ENCODE data around the gene LRRC75A.
"Not testable (repeated sequence)": the region's sequence is repeated elsewhere in the genome, so short reads cannot be mapped to it uniquely, and the experiment has no call there.

LRRC75A gene

DNA sequence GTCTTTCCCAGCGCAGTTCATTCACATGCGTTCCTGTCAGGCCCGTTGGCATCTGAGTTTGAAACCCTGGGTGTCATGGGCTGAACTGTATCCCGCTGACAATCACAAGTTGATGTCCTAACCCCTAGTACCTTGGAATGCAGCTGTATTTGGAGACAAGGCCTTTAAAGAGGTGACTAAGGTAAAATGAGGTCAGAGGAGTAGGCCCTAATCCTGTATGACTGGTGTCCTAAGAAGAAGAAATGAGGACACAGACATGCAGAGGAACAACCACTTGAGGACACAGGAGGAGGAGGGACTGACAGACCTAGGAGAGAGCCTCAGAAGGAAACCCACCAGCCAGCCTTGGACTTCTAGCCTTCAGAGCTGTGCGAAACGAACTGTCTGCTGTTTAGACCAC lies 43.5 kb downstream of the LRRC75A start:
- DNase-seq, result no peak

DNA sequence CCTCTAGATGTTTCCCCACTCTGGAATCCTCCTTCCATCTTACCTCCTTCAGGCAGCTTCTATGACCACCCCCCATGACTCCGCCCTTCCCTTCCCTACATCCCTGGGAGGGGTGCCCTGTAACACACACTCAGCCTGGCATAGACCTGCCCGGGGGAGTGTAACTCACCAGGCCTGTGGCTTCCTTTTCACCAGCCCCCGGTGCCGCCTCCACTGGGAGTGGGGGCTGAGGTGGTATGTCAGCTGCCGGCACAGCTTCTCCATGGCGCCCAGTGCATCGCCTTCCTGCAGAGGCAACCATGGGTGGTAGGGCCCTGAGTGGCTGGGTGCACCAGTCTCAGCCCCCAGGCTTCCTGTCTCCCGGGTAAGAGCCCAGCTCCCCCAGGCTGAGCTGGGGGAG lies 44.3 kb downstream of the LRRC75A start:
- no peak for DNase-seq

DNA sequence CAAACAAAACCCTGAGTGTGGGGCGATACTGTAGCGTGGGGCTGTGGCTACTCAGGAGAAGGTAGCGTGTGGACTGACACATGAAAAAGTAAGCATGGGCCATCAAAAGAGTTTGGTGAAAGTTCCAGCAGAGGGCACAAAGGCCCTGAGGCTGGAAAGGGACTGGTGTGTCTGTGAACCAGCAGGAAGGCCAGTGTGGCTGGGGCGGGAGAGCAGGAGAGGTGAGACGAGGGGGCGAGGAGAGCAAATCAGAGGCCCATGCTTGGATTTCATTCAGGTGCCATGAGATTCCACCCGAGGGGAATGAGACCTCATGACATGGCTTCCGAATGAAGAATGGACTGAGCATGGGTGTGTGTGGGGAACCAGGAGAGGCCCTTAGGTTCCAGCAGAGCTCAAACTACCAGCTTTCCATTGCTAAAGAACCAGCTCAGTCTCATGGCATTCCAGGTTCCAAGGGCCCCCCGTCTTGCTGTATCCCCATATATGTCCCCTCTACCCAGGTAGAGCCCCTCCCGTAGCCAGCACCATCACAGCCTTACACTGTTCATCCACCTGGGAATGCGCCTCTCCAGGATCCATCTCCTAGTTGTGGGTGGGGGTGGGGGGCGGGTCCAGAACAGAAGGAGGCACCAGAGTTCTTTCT lies 45.5 kb downstream of the LRRC75A start:
- DNase-seq, result peak; percentile 38

DNA sequence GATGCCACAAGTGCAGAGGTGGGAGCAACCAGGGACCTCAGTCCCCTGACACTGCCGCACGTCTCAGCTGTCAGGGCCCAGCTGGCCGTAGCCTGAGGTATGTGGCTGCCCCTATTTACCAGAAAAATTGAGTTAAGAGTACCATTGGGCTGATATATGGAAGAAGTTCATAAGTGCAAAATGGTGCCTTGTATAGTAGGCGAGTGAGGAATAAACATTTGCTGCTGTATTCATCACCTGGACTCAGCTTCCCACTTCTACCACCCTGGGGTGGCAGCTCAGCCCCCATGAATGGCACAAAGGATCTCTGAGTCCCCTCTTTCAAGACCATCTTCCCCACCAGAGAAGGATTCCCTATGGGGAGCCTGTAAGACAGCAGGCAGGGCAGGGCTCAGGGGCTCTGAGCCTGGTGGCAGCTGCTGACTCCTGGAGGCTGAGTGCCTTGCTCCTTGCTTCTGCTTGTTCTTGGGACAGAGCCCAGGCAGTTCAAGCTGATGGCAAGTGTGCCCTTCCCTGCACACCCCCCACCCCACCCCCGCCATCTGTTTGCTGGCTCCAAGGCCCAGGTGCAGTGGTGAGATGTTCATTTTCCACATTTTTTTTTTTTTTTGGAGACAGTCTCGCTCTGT lies 47.6 kb downstream of the LRRC75A start:
- DNase-seq, result peak; percentile 33

DNA sequence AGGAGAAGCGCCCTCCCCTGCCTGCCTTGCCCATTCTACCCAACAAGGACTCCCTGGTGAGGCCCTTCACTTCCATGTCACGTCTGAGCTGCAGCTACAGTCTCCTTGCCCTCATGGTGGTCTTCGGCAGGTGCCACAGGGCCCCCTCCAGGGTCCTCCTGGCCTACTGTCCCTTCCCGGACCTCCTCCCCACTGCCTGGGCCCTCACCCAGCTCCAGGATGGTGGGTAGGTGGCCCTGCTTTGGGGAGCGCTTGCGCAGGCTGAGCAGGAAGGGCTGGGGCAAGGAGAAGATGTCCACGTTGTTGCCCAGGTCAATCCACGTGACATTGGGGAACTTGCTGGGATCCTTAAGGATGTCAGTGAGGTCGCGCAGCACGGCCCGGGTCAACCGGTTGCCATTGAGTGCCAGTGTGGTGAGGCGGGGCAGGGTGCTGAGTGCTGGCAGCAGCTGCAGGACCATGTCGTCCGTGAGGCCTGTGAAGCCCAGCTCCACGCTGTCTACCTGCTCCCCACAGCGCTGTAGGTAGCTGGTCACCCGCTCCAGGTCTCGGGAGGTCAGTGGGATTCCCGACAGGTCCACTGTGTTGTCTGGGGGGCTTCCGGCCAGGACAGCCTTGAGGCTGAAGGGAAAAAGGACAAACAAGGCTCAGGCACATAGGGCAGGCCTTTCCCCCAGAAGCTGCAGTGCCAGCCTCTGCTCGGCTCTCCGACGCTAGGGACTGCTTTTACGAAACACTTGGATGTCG lies 48.3 kb downstream of the LRRC75A start:
- peak; percentile 45 for DNase-seq

DNA sequence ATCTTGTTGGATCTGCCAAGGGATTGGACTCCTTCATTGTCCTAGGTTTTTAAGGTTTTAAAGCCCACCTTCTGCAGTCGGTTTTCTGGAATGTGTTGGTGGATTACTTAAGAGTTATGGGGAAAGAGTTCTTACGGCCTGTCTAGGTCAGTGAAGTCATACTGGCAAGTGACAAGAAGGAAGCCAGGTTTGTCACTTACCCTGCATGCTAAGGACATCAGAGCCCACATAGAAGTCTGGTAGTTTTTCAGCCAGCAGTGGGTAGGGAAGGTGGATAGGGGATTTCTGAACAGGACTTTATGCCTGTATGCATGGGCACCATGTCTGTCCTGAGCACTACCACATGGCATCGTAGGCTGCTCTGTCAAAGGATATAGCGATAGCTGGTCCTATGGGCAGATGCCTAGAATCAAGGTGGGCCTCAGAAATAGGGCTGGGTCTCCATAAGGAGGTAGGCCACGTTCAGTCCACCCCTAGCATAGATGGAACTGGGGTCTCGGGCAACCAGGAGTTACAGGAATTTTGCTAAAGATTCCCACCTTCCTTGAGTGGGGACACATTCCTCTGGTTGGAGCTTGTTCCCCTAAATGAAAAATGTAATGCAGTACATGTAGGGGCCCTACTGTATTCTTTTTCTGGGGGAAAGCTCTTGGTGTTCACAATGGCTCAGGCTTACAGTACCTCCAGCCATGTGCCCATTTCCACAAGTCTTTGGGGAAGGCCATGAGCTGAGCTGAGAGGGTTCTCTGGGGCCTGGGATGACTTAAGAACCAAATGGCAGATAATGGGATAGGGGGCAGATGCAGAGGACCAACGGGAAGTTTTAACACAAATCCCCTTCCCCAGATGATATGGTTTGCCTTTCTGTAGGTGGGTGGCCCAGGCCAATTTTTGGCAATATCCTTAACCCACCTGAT lies 49.1 kb downstream of the LRRC75A start:
- DNase-seq, result peak; percentile 48

DNA sequence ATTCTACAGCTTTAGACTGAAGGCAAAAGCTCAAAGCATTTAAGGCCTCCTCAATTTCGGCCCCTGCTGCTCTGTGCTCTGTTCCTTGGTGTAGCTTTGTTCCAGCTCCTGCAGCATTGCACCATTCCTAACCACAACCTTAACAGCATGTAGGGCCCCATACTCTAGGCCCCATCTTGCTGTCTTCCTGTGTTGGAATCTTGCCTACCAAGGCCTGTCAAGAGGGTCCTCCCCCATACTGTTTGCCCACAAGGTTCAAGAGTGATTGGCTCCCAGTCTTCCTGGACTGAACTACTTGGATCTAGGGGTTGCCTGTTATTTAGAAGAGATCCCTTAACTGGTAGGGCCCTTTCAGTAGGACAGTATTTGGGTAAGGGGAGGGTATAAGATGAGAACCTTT lies 49.9 kb downstream of the LRRC75A start:
- no peak for DNase-seq

DNA sequence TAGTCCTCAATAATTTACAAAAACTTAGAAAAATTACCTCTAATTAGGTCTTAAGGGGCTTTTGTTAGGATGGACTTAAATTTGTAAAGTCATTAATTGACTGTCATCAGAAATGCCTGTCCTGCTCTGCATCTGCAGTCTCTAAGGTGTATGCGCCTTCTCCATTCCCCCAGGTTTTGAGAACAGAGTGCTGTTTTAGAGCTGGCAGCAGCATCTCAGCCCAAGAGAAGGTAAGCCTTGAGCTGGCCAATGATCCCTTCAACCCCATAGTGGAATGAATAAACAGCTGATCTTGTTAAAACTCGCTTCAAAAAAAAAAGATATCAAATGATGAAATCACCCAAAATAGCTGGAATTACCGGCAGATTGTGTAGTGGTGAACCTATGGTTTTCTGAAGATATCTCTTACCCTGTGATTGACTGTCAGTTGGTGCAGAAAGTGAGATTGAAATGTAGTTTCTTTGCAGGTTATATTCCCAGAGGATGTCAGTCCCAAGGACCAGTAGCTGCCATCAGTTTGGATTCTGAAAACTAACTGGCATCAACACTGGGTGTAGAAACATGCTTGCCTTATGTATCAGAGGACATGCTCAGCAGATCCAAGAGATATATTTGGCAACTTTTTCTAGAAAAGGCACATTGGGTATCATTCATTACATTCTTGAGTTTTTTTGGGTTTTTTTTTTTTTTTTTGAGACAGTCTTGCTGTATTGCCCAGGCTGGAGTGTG lies 50.9 kb downstream of the LRRC75A start:
- DNase-seq, result peak; percentile 33

DNA sequence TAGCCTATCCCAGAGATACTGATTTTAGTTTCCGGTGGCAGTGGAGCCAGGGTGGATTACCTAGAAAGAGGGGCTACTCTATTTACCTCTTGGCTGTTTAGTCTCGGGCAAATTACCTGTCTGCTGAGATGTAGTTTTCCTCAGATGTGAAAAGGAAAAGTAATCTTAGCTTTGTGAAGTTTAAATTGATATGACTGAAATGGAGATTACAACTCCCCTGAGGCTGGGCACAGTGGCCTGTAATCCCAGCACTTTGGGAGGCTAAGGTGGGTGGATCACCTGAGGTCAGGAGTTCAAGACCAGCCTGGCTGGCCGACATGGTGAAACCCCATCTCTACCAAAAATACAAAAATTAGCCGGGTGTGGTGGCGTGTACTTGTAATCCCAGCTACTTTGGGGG lies 51.6 kb downstream of the LRRC75A start:
- not testable (repeated sequence) for DNase-seq

DNA sequence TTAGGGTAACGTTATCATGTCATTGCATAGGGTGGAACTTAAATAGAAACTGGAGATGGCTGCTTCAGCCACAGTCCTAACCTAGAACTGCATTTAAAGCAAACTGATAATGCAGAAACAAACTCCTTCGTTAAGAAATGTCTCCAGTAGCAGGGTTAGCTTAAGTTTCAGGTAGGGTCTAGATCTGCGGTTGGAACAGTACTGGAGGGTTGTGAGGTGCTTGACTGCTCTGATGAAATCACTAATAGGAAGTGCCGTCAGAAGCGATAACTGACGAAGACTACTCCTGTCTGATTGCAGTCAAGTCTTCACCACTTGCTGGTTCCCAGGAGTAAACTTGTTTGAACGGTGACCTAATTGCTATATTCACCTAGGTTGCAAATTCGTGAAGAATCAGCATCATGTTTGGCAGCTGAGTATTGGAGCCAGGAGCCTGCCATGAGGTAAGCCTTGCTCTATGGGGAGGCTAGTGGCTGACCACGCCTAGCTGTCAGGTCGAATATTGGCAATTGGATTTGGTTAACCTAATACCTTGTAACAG lies 52.1 kb downstream of the LRRC75A start:
- peak; percentile 36 for DNase-seq

DNA sequence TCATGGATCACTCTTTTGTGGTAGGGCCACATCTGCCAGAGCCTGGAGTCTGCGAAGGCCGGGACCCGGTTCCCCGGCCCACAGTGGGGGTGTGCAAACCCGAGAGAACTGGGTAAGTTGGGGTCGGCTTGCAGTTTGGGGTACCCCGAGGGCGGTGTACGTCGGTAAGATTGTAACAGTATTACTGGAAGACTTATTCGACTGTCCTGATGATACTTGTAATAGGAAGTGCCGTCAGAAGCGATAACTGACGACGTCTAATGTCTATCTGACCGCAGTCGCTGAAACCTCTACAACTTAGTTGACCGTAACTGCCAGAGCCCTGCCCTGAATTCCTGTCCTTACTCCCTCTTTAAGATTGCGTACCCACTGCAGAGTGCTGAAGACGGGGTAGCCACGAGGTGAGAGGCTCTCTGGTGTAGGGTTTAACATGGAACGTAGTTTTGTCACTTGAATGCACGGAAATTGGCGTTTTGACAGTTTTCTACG lies 52.6 kb downstream of the LRRC75A start:
- DNase-seq, result no peak

DNA sequence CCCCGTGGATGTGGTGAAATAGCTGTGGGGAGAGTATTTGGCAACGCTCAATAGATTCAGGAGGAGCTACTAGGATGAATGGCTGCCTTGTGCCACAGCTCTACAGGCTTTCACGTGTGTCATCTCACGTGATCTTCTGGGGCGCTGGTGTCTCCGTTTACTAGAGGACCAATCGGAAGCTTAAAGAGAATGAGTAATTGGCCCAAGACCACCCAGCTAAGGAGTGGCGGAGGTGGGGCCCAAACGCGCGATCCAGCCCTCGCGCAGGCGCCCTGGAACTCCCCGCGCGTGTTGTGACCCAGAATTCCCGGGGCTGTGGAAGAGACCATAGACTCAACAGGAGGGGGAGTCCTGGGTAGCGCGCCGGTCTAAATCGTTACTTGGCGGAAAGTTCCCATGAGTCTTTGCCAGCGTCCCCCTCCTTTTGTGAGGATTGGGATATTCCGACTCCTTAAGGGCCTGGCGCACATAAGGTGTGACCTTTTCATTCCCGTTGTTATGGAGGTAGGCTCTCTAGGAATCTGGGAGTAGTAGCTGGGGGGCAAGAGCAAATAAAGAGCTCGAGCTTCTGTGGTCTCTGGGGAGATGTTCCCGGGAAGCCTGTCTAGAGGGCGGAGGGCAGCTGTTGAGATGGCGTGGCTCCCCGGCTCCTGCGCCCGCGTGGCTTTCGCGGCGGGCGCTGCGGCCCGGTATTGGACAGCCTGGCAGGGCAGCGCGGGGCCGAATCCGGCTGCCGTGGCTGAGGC lies 53.3 kb downstream of the LRRC75A start:
- peak; percentile 100 for DNase-seq

DNA sequence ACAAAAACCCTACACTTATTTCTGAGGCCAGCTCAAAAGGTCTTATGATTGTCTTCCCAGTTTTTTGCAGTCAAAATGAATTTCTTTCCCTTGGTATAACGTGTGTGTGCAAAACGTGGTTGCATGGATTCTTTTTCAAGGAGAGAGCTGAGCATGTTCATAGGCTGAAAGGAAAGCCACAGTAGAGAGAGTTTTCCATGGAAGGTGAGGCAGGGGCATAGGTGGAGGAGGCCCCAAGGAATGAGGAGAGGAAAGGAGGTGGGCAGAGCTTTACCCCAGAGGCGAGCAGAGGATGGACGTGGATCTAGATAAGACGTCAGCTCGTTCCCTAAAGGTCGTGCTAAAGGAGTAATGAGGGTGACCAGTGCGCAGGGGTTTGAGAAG lies 53.8 kb downstream of the LRRC75A start:
- DNase-seq, result no peak

DNA sequence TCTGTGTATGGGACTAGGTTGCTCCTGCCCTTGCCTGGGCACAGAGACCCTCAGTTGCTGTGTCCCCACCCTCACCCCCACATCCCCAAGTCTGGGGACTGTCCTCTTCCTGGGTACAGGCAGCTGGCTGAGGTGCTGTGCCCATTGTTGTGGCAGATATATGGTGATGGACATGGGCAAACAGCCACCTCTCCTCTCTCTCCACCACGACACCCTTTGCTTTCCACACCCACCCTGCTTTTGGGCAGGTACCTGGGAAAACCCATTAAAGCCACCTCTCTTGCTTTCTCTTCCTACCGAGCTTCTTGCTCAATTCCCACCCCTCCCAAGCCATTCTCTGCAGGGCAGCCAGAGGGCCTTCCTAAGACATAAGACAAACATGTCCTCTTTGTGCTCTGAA lies 54.9 kb downstream of the LRRC75A start:
- no peak for DNase-seq

DNA sequence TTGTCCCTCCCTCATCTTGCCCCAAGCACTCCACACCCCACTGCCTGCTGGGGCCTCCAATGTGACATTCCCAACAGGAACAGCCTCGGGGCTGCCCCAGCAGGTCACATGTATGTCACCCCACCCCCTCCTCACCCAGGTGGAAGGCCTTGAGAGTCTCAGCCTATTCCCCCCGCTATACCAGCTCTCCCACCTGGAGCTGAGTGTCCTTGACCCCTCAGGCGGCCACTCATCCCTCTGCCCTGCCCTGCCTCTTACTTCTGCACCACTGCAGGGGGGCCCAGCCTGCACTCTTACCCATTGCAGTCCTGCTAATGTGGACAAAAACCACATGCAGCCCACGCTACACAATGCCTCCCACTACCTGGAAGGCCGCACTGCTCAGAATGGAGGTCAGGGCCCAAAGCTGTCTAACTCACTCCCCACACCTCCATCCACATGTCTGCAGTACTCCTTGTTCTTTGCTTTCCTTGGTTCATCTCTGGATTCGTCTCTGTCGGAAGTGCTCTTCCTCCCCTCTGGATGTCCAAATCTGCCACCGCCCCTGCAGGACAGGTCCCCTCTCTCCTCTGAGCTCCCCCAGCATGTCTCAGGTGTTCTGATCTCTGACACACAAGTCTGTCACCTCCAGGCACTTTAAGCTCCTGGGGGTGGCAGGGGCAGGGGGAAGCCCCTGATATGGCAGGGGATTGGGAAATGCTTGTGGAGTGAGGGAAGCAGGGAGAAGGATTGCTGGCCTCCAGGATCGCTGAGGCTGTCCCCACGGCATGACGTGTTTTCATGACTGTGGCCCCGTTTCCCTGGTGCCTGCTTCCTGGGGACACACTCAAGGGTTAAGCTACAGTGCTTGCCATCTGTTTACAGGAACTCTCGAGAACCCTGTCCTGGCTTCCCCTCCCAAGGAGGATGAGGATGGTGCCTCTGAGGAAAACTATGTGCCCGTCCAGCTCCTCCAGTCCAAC lies 55.8 kb downstream of the LRRC75A start:
- no peak for DNase-seq

DNA sequence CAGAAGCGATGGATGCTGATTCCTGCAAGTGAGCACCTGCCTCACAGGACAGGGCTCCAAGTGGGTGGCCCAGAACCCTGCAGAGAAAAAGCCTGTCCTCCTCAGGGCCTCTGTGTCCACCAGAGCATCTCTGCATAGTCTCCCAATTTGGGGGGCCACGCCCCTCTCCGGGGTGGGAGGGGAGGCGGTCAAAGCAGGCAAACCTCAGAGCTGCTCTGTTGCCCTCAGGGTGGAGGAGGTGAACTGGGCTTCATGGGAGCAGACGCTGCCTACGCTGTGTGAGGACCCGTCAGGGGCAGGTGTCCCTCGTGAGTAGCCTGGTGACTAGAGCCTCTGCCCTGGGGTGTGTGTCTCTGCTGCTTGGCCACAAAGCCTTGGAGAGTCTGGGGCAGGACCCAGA lies 57.3 kb downstream of the LRRC75A start:
- no peak for DNase-seq

DNA sequence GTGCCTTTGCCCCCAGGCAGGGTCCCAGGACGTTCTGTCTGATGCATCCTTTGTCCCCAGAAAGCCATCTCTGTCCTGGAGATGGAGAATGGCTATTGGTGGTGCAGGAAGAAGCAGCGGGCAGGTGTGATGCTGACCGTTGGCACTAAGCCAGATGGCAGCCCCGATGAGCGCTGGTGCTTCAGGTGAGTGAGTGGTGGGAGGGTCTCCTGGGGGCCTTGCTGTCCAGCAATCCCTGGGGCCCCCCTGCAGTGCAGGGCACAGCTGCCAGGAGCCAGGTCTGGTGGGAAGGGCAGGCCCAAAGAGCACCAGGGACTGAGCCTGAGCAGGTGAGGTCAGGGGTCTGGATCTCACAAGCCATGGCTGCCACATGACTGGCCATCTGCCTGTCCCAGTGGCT lies 58.5 kb downstream of the LRRC75A start:
- no peak for DNase-seq

DNA sequence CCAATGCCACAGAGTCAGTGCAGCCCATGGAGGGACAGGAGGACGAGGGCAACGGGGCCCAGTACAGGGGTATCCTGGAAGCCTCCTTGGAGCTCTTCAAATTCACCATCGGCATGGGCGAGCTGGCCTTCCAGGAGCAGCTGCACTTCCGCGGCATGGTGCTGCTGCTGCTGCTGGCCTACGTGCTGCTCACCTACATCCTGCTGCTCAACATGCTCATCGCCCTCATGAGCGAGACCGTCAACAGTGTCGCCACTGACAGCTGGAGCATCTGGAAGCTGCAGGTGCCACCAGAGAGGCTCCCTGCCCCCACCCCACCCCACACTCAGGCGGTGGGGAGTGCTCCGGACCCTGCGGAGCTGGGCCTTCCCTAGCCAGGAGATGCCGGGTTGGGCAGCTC lies 60.0 kb downstream of the LRRC75A start:
- no peak for DNase-seq

DNA sequence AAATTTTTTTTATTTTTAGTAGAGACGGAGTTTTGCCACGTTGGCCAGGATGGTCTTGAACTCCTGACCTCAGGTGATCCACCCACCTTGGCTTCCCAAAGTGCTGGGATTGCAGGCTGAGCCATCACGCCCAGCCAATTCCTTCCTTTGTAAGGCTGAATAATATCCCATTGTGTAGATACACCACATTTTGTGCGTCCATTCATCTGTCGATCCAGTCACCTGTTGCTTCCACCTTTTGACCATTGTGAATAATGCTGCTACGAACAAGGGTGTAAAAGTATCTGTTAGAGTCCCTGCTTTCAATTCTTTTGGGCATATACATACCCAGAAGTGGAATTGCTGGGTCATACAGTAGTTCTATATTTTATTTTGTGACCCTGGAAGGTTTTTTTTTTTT lies 61.3 kb downstream of the LRRC75A start:
- no peak for DNase-seq

DNA sequence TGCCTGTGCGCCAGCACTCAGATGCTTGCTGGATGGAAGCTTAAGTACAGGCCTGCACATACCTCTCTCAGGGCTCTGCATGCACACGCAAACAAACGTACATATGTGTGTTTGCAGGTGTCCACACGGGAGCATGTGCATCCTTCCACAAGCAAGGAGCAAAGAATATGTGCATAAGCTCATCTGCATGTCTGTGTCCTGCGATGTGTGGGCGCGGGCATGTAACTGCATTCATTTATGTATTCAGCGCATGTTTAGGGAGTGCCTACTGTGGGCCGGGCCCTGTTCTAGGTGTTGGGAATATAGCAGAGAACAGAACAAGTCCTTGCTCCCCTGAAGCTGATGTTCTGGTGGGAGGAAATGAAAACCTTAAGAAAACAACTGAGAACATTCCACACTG lies 62.9 kb downstream of the LRRC75A start:
- no peak for DNase-seq
